H1 (cell line): ENCODE data around the gene KCNQ2. TPM values are rescaled to one million over a fixed set of nuclear protein-coding genes. Genes with fewer than 3 reads are reported as not detected.

Experiments
- CHD2 ChIP-seq: IDR thresholded peaks from 2 replicates; pipeline ENCODE4 v1.6.1; 2012; ENCODE audit warnings: low read length, improper control_type of control experiment
- POU5F1 ChIP-seq: IDR thresholded peaks from 2 replicates; pipeline ENCODE4 v1.6.1; 2011; ENCODE audit warnings: low read depth, mild to moderate bottlenecking, low read length, moderate library complexity
- SAP30 ChIP-seq: fragments of 300-600 bp; sonication (generic); IDR thresholded peaks from 2 replicates; pipeline ENCODE4 v1.7.1; 2012; ENCODE audit warnings: low read length, moderate library complexity, mild to moderate bottlenecking, inconsistent platforms; ENCODE audit not compliant: insufficient read depth, insufficient replicate concordance
- SIRT6 ChIP-seq: IDR thresholded peaks from one replicate; pipeline ENCODE4 v1.7.1; 2012; ENCODE audit warnings: low read length, inconsistent platforms
- polyA plus RNA-seq, 7 experiments: library from polyadenylated mRNA; depleted of rRNA in 3 of 7; stranded (reverse) in 5 of 7; unstranded in 2 of 7; fragments of >200 nt in 5 of 7; fragments of 200-250 nt in 2 of 7; gene quantifications; 1 replicate in 5 of 7; 2 replicates in 1 of 7; 4 replicates in 1 of 7; pipeline versions ENCODE4 v1.2.1 to v1.2.3, GENCODE V29; 2011 to 2013; ENCODE audit warnings: missing spikeins in 2 of 7, mixed read lengths in 2 of 7
- total RNA-seq: library from RNA; stranded (reverse); fragmentation: NEBNext Ultra II Directional; extraction: Animal tissue kit (Norgen Biotek cat#: 25700); gene quantifications from 2 replicates; pipeline ENCODE4 v1.2.1, GENCODE V29; 2021

KCNQ2 gene
- total and polyA plus RNA-seq, 2 of the 8 experiments (the other 6 are each of a cell fraction or from before 2014, with no cell fraction given), result 82.6 to 243 TPM

GRCh38 chr20:63470410-63470809 is 2.0 kb downstream of the KCNQ2 start (continued):
- TF ChIP-seq CHD2 (no peak), SAP30 (no peak), POU5F1 (no peak), SIRT6 (no peak)
- TF ChIP-seq, all 59 proteins: peak for 0
